NB4 (cell line): ENCODE results near the gene NEK3.

ENCODE experiments used
- CTCF ChIP-seq: IDR thresholded peaks from one replicate; pipeline ENCODE4 v1.5.1; 2012; ENCODE audit warnings: low read depth, low read length
- MAX ChIP-seq: IDR thresholded peaks from 2 replicates; pipeline ENCODE4 v1.6.1; 2011; ENCODE audit warnings: low read depth, low read length
- POLR2A ChIP-seq: IDR thresholded peaks from 2 replicates; pipeline ENCODE4 v1.6.1; 2011; ENCODE audit warnings: mild to moderate bottlenecking; ENCODE audit not compliant: insufficient read length; ENCODE audit errors: extremely low read depth

DNA sequence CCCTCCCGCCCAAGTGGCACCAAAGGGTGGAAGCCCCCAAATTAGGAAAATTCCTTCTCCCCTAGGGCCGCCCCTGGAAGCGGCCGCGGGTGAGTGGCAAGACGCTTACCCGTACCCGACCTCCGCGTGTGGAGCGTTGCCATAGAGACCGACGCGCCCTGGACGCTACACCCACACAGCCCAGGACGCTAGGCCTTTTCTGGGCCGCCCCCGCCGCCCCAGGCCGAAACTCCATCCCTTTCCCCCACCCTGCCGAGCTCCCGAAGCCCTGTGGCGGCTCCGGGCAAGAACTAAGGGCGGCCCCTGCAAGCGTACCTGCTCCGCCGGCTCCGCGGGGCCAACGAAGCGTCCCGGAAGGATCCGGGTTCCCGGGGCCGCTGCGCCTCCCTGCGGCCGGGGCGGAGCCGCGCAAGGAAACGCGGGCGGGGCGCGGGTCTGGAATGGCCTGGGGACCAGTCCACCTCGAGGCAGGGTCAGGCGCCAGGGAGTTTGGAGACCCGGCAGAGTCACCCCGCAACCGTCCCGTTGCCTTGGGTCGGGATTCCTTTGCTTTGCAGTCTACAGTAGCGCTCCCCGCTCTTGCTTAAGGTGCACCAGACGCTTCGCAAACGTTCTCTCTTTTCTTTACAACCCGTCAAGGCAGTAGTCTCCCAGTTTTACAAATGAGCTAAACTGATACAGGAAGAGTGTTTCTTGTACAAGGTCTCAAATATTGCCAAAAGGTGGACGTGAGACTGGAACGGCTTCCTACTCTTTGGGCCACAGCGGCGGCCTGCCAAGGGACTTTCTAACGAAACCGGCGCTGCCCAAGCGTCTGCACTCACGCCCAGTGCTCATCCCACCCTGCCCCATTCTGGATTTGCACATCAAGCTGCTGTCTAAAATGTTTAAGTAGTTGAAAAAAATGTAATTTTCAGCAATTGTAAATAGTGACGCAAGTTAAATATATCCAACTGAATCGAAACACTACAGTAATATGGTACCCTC, 30.4 kb downstream of the NEK3 start, which contains the start of gene NEK5:
- TF ChIP-seq CTCF (peak; percentile 72), MAX (peak; percentile 14; the same call in 1 of the 2 replicates), POLR2A (no peak)
